HG03064 (cell line): ENCODE results near the gene FALEC.

Experiments used
- ATAC-seq: cut with Tn5 transposase; IDR thresholded peaks from one replicate; pipeline ENCODE4 v1.9.1; 2021; ENCODE audit warnings: low read depth; ENCODE audit not compliant: unreplicated experiment

Gene FALEC

DNA sequence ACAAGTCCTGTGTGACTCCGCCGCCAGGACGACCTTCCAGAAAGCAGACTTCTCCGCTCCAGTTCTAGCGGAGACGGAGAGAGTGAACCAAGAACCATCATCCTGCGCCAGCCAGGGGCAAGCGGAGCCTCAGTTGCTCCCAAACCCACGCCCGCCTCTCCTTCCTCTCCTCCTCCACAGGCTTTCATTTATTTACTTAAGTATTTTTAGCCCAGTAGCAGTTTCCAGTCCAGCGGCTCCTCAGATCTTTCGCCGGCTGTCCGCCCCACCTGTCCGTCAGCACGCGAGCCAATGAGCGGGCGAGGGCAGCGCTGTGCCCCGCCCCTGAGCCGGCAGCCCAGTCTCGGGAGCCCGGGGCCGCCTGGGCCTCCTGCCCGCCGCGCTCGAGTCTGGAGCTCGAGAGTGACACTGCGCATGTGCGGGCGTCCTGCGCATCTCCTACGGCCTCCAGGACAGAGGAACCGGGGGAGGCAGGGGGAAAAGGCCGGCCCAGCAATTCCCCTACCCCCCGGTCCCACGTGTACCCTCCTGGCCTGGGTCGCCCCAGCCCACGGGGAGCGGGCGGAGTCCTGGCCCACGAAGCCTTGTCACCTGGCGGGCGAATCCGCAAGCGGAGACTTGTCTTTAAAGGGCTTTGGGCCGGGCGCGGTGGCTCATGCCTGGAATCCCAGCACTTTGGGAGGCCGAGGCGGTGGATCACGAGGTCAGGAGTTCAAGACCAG, at the start of gene FALEC:
Gene FALEC (plus strand): TSS at position 425 of the 722 bp plus-strand sequence.
- peak; percentile 89 for ATAC-seq

GRCh38 chr1:150466964-150467363, 48.6 kb upstream of the FALEC start:
- ATAC-seq, result no peak

DNA sequence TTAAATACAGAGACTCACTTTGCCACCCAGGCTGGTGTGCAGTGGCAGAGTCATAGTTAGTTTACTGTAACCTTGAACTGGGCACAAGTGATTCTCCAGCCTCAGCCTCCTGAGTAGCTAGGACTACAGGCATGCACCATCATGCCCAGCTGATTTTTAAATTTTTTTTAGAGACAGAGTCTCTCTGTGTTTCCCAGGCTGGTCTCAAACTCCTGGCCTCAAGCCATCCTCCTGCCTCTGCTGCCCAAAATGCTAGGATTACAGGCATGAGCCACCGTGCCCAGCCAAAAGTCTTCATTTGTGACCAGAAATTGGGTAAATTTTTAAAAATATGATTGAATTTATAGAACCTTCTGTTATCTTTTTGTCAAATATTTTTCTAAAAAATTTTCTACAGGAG, 46.3 kb upstream of the FALEC start:
- no peak for ATAC-seq

DNA sequence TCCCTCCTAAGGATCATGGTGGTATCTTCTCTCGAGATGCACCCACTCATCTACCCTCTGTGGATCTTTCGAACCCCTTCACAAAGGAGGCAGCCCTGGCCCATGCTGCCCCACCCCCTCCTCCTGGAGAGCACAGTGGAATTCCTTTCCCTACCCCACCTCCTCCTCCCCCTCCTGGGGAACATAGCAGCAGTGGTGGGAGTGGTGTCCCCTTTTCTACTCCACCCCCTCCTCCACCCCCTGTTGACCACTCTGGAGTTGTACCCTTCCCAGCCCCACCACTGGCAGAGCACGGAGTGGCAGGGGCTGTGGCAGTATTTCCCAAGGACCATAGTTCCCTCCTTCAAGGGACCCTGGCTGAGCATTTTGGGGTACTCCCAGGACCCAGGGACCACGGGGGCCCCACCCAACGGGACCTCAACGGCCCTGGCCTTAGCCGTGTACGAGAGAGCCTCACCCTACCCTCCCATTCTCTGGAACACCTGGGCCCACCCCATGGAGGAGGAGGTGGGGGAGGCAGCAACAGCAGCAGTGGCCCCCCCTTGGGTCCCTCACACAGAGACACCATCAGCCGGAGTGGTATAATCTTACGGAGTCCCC, 42.9 kb upstream of the FALEC start:
- ATAC-seq, result no peak

DNA sequence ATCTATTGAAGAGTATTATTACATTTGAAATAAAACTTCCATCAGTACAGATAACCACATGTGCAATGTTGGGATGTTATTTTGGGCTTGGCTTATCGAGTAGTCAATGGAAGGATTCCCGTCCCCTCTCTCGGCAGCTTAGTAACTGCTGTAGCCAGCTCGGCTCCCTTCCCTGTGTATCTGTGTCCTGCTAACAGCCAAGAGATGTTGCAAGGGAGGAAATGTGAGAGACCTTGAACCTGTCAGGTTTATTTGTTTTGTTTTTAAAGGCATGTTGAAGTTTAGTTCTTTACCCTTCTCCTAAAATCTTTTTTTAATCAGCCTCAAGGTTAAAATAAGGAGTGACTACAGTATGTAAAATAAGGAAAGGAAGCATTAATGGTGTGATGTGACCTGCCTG, 41.9 kb upstream of the FALEC start:
- no peak for ATAC-seq

GRCh38 chr1:150474869-150475268, 40.7 kb upstream of the FALEC start:
- no peak for ATAC-seq

DNA sequence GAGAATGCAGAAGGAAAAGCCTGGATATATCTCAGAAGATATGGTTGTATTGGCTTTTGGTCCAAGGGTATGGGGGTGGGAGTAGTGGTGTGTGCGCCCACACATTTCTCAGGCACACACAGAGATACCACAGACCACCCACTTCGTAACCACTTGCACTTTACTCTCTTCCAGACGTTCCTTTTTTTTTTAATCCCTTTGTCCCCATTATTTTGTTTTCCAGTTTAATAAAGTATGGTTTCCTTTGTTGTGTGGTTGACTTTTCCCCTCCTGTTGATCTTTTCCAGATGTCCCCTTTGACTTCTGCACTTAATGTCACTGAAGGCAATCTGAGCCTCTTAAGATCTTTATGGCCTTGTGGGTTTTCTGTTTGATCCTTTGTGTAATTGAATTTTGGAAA, 38.8 kb upstream of the FALEC start:
- no peak for ATAC-seq

DNA sequence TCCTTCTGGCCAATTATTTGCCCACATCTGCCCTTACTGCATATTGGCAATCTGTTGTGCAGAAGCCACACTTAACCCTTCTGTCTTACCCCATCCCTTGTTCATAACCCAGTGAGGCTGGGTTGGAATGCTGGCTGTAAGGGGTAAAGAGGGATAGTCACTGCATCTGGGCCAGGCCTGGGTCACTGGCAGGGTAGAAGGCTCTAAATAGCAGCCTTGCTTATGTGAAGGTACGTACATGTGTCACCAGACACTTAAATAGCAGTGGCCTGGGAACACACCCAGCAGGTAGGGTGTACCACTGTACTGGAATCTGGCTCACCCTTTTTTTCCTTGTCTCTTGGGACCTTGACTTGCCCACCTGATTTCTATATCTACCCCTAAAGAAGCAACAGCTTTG, 38.2 kb upstream of the FALEC start:
- no peak for ATAC-seq

DNA sequence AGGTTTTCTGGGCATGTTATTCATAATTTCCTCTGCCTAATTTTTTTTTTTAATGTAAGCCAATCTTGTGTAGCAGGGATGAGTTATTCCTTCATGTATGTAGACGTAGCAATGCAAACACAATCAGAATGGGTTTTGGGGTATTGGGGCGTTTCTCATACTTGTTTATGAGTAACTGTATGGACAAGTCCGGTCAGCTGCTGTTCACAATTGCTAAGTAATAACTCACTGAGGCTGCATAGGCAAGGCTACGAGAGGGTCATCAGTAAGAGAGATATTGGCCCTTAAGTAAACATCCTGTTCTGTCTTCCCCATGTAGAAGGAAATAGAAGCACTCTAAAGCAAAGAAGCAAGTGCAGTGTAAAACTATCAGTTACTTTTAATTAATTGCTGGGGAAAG, 37.8 kb upstream of the FALEC start:
- no peak for ATAC-seq

- ATAC-seq, result no peak
Measured at GRCh38 chr1:150479370-150479769, 36.2 kb upstream of the FALEC start.

DNA sequence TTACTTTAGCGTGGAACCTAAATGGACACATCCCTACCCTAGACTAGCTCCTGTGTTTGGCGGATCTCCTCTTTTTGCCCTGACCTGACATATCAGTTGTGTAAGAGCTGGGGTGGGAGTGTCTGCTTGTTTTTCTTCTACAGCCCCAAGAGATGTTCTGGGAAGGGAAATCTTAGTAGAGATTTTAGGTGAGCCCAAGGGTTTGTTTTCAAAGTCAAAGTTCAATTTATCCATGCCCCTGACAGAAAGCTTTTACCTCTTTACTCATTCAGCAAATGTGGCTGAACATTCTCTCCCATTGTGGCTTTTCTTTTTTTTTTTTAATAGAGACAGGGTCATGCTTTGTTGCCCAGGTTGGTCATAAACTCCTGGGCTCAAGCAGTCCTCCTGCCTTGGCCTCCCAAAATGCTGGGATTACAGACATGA, 35.6 kb upstream of the FALEC start:
- ATAC-seq, result no peak

DNA sequence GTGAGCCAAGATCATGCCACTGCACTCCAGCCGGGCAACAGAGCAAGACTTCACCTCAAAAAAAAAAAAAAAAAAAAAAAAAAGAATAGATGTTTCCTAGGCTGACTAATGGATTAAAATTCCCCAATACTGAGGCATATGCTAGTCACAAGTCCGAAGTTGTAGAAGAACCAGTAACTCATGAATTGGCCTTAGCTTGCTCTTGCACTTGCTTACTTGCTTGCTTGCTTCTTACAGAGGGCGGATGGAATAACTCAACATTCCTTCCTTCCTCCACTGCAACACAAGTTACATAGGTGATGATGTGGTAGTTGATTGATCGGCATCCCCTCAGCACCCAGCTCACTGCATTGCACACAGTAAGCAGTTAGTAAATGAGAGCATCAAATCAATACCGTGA, 31.1 kb upstream of the FALEC start:
- ATAC-seq, result no peak

- no peak for ATAC-seq
Measured at GRCh38 chr1:150484861-150485260, 30.7 kb upstream of the FALEC start.

DNA sequence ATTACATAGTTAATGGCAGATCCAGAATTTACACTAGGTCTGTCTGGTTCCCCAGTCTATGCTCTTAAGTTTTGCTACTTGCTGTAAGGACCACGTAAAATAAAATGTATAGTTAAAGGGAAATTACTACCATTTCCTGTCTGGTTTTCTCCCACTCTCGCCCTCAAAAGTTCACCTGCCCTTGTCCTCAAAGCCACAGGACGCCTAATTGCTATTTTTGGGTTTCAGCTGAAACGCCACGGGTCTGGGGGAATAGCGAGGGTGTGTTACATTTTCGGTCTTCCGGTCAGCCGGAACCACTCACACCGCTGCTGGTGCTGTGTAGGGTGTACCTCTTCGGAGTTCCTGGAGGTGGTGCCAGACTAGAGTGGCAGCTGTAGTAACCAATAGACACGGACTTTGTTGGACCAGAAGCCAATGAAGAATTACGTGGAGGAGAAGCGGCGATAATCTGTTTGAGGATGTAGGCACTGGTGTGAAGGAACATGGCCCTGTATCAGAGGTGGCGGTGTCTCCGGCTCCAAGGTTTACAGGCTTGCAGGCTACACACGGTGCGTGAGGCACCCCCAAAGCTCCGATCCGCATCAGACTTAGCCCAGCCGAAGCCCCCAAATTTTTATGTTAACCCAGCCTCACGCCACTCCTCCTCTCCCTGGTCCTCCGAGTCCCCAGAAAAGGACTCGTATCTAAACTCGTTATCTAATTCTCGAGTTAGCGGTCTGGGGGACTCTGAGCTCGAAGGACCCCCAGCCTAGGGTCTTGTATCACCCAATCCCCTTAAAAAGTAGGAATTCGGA, 28.4 kb upstream of the FALEC start, which contains the start of gene TARS2:
Gene TARS2 (plus strand): TSS at position 454 of the 797 bp plus-strand sequence. CDS start 32 bp downstream, at position 486.
- ATAC-seq, result peak; percentile 99

DNA sequence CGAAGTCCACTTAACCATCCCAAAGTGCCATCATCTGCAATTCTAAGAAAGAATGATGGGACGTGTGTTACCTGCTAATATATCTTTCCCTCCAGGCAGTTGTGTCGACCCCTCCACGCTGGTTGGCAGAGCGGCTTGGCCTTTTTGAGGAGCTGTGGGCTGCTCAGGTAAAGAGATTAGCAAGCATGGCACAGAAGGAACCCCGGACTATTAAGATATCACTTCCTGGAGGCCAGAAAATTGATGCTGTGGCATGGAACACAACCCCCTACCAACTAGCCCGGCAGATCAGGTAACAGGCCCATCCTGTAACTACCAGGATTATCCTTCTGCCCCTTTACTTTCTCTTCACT, 27.8 kb upstream of the FALEC start:
- ATAC-seq, result no peak

- no peak for ATAC-seq
Measured at GRCh38 chr1:150493175-150493574, 22.4 kb upstream of the FALEC start.

GRCh38 chr1:150498342-150498741, 17.2 kb upstream of the FALEC start:
- ATAC-seq, result no peak

- ATAC-seq, result no peak
Measured at GRCh38 chr1:150505431-150505830, 10.1 kb upstream of the FALEC start.

DNA sequence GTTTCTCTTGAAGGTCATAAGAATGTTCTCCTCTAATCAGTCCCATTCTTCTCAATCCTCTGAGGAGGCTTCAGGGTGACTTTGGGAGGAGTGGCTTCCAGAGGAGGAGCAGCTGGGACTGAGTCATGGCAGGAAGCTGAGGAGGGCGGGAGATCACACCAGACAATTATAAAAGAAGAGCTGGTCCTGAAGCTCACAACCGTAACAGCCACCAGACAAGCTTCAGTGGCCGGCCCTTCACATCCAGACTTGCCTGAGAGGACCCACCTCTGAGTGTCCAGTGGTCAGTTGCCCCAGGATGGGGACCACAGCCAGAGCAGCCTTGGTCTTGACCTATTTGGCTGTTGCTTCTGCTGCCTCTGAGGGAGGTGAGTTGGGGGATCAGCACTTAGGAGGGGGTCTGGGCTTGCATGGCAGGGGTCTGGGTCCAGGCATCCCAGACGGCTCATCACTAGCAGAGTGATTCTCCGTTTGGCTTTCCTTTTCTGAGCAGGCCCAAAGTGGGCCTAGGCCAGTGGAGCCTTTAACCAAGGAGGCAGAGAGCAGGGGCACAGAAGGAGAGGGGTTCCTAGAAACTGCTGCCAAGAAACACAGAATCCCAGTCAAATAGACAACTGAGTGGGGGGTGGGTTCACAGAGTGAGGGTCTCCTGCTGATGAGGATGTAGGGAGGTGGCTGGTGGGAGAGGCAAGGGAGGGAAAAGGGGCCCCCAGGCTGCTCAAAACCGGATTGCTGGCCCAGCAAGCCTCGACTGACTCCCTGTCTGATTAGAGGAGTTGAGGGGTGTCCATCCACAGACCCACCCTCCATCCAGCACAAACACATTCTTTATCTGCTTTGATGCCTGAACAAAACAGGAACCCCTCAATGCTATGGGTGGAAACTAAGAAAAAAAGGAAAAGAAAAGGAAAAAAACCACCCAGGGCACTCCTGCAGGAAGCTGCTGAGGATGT, 7.4 kb upstream of the FALEC start, which contains the start of gene ECM1:
Gene ECM1 (plus strand): TSS at position 198 of the 953 bp plus-strand sequence. CDS start 101 bp downstream, at position 299.
- no peak for ATAC-seq

DNA sequence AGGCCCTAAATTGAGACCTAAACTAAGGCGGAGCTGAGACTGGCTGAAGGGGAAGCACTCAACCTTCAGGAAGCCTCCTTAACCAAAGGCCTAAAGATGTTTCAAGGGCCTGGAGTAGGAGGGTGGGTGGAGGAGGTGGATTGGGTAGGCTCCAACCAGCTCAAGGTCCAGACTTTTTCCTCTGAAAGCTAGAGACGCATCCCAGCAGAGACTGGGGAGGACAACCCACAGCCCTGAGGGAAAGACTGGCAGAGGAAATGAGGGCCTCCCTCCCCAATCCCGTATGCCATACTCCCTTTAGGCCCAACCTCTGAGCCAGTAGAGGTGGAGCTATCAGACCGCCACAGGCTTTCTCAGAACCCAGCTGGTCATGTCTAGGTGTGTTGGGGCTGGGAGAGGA, 6.6 kb upstream of the FALEC start:
- no peak for ATAC-seq
